Upper lobe of left lung (tissue), 4 donors: ENCODE results near the gene TTLL12.

ENCODE experiments used
- EP300 ChIP-seq, 4 donors: sonication (generic); formaldehyde crosslinking; IDR thresholded peaks; one replicate each; pipeline ENCODE4 v1.5.1; 2017; ENCODE audit warnings: antibody characterized with exemption in 4 of 4, control low read depth in 2 of 4
- POLR2A ChIP-seq, 4 donors: fragments of 450-650 bp; IDR thresholded peaks; one replicate each; pipeline ENCODE4 v1.5.1; 2016 to 2017; ENCODE audit warnings: antibody characterized with exemption in 4 of 4, mild to moderate bottlenecking in 2 of 4
- POLR2AphosphoS5 ChIP-seq, 2 donors: sonication (generic); formaldehyde crosslinking; IDR thresholded peaks; one replicate each; pipeline ENCODE4 v1.5.1; 2017; ENCODE audit warnings: antibody characterized with exemption in 2 of 2
- TF ChIP-seq, protein P1 (sequence below), 6 experiments: fragments of 450-650 bp in 4 of 6; fragments of 200-600 bp in 2 of 6; sonication (generic) in 2 of 6; IDR thresholded peaks; one replicate each; pipeline ENCODE4 v1.5.1; 2016 to 2019; ENCODE audit warnings: antibody characterized with exemption in 6 of 6

DNA sequence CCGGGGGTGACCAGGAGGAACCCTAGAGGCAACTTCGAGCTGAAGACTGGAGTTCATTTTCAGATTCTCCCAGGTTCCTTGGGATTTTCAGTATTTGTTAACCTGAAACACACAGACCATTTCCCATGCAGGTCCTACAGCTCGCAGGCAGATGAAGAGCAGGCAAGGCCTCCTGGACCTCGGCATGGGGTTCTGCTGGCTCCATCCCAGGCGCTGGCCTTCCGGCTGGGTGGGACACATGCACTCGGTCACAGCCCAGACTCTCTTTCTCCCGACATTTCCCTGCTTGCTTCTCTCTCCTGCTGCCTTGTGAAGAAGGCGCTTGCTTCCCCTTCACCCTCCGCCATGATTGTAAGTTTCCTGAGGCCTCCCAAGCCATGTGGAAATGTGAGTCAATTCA, 15.4 kb upstream of the TTLL12 start:
- TF ChIP-seq, protein P1, sequence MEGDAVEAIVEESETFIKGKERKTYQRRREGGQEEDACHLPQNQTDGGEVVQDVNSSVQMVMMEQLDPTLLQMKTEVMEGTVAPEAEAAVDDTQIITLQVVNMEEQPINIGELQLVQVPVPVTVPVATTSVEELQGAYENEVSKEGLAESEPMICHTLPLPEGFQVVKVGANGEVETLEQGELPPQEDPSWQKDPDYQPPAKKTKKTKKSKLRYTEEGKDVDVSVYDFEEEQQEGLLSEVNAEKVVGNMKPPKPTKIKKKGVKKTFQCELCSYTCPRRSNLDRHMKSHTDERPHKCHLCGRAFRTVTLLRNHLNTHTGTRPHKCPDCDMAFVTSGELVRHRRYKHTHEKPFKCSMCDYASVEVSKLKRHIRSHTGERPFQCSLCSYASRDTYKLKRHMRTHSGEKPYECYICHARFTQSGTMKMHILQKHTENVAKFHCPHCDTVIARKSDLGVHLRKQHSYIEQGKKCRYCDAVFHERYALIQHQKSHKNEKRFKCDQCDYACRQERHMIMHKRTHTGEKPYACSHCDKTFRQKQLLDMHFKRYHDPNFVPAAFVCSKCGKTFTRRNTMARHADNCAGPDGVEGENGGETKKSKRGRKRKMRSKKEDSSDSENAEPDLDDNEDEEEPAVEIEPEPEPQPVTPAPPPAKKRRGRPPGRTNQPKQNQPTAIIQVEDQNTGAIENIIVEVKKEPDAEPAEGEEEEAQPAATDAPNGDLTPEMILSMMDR (IDR thresholded peaks at IDR 0.05) = no peak
- TF ChIP-seq EP300 (IDR thresholded peaks at IDR 0.05) (no peak), POLR2A (IDR thresholded peaks at IDR 0.05) (no peak), POLR2AphosphoS5 (IDR thresholded peaks at IDR 0.05) (no peak)
